Left ventricle myocardium inferior (tissue), 1 donor: ENCODE data around the gene SSR1. TPM values are rescaled to one million over a fixed set of nuclear protein-coding genes. Genes with fewer than 3 reads are reported as not detected.

Source experiments
- DNase-seq: peaks from one replicate; pipeline ENCODE4 v3.0.0-alpha.2; 2020
- H3K27ac ChIP-seq: fragments of 200-600 bp; replicated peaks from 2 replicates; pipeline ENCODE4 v1.8.0; 2021
- H3K27me3 ChIP-seq: fragments of 200-600 bp; 2 replicates; pipeline ENCODE4 v1.8.0; 2021; ENCODE audit warnings: low read depth
- H3K36me3 ChIP-seq: fragments of 200-600 bp; 2 replicates; pipeline ENCODE4 v1.8.0; 2021
- H3K4me1 ChIP-seq: fragments of 200-600 bp; 2 replicates; pipeline ENCODE4 v1.8.0; 2021
- H3K4me3 ChIP-seq: fragments of 200-600 bp; 2 replicates; pipeline ENCODE4 v1.8.0; 2021; ENCODE audit warnings: mild to moderate bottlenecking, moderate library complexity
- H3K9me3 ChIP-seq: fragments of 200-600 bp; replicated peaks from 2 replicates; pipeline ENCODE4 v1.8.0; 2021
- CTCF ChIP-seq: fragments of 200-600 bp; IDR thresholded peaks from 2 replicates; pipeline ENCODE4 v1.8.0; 2021; ENCODE audit warnings: antibody characterized with exemption, mild to moderate bottlenecking, borderline replicate concordance
- intact Hi-C: fragments of 100-400 bp; cut with micrococcal nuclease; formaldehyde crosslinking; loops from one replicate; pipeline ENCODE4 v1.11.0; 2022
- total RNA-seq: library from RNA; stranded (reverse); fragmentation: NEBNext Ultra II Directional; extraction: Animal tissue kit (Norgen Biotek cat#: 25700); gene quantifications from one replicate; pipeline ENCODE4 v1.2.1, GENCODE V29; 2021
- donor health status: DM: no; HTN: yes; CAD: no; lungs with severe emphysema.

The SSR1 gene
- total RNA-seq, 1 donor from 2014 or later, result 53.4 TPM

- H3K4me1 ChIP-seq, result peaks cover 51% of the 10 kb centered on the region
- no peaks in the 10 kb centered on the region for H3K27me3 ChIP-seq
- TF ChIP-seq CTCF, result no peak
- H3K9me3 ChIP-seq, result no peaks in the 10 kb centered on the region
- no peak overlapping the region for H3K4me3 ChIP-seq
- intact Hi-C loops, result no loop called here
- peak overlapping the region; percentile 72 for H3K27ac ChIP-seq
- DNase-seq, result no peak
- peaks cover 49% of the 10 kb centered on the region for H3K36me3 ChIP-seq
Observed at GRCh38 chr6:7224731-7225130, 88.3 kb downstream of the SSR1 start.

- intact Hi-C loops, result no loop called here
- Histone ChIP-seq H3K4me3 (no peak overlapping the region), H3K9me3 (no peaks in the 10 kb centered on the region), H3K27ac (peak overlapping the region; percentile 82), H3K36me3 (peaks cover 24% of the 10 kb centered on the region), H3K27me3 (no peaks in the 10 kb centered on the region), H3K4me1 (peaks cover 76% of the 10 kb centered on the region)
- no peak for DNase-seq
- no peak for TF ChIP-seq CTCF
Observed at GRCh38 chr6:7222197-7222596, 90.8 kb downstream of the SSR1 start.

- no peak for DNase-seq
- no peak for TF ChIP-seq CTCF
- peaks cover 18% of the 10 kb centered on the region for H3K36me3 ChIP-seq
- no peaks in the 10 kb centered on the region for H3K27me3 ChIP-seq
- H3K4me1 ChIP-seq, result peaks cover 91% of the 10 kb centered on the region
- no peak overlapping the region for H3K4me3 ChIP-seq
- H3K9me3 ChIP-seq, result no peaks in the 10 kb centered on the region
- peak overlapping the region; percentile 82 for H3K27ac ChIP-seq
- intact Hi-C loops, result no loop called here
Observed at GRCh38 chr6:7219310-7219709, 93.7 kb downstream of the SSR1 start.

GRCh38 chr6:7218406-7218988 is 94.5 kb downstream of the SSR1 start:
- Histone ChIP-seq H3K9me3 (no peaks in the 10 kb centered on the region), H3K36me3 (peaks cover 26% of the 10 kb centered on the region), H3K27ac (peak overlapping the region; percentile 82), H3K27me3 (no peaks in the 10 kb centered on the region), H3K4me3 (no peak overlapping the region), H3K4me1 (peaks cover 94% of the 10 kb centered on the region)
- TF ChIP-seq CTCF, result peak; percentile 10
- DNase-seq, result no peak
- intact Hi-C loops, result no loop called here

Other genes with a start within 250 kb of the SSR1 start
- 33.3 TPM for gene RREB1, start 205.2 kb downstream of the SSR1 start, total RNA-seq
- gene CAGE1, start 76.5 kb upstream of the SSR1 start, total RNA-seq, result not detected
- gene RIOK1, start 76.6 kb upstream of the SSR1 start, total RNA-seq, result 11.5 TPM
- 322 TPM for gene DSP, start 228.5 kb upstream of the SSR1 start, total RNA-seq